HG02973 (cell line): ENCODE measurements around the gene LYSMD4.

Experiments used
- ATAC-seq: cut with Tn5 transposase; IDR thresholded peaks from one replicate; pipeline ENCODE4 v1.9.1; 2021; ENCODE audit warnings: moderate library complexity; ENCODE audit not compliant: unreplicated experiment

Gene LYSMD4

DNA sequence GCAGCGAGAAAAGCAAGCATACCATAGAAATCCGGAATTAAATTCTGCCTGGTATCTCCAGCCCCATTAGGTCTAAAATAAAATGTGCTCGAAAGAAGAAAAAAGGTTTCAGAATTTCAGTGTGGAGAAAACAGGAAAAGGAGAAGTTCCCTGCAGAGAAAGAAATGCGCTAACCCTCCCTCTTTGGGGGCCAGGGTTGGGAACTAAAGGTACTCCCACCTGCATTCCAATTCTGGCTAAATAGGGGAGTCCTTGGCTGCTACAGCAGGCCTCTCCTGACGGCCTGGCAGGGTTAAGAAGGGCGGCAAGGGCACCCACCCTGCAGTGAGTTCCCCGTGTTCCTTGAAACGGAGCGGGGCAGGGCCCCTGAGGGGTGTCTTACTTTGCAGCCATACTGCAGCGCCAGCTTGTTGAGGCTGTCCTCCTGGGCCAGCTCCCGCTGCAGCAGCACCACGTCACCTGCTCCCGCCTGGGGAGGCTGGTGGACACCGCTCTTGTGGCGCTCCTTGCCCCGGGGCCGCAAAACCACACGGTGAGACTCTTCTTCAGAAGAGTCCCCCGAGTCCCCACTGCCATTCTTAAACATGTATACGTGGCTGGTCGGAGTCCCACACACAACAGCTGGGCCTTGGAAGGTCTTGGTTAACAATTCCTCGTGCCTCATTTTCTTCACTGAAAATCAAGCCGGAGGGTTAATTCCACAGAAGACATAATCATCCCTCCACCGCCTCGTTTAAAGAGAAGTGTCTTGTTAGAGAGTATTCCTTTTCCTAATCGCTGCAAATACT lies 1.7 kb downstream of the LYSMD4 start:
- ATAC-seq = no peak

DNA sequence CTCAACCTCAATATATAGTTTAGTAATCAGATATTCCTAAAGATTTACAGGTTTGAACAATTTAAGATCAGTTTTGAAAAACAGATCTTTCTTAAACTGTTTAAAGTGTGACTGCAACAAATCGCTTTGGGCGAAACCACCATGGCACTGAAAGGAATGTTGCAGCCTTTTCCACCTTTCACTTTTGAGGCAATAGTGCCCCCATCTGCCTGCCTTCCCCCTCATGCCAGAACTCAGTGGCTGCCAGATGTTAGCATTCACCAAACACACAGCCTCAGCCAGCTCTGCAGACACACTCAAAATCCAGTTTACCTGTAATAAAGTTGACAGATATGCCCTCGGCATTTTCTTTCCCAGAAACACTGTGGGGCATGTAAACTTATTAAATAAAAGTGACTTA lies 3.3 kb downstream of the LYSMD4 start:
- no peak for ATAC-seq

DNA sequence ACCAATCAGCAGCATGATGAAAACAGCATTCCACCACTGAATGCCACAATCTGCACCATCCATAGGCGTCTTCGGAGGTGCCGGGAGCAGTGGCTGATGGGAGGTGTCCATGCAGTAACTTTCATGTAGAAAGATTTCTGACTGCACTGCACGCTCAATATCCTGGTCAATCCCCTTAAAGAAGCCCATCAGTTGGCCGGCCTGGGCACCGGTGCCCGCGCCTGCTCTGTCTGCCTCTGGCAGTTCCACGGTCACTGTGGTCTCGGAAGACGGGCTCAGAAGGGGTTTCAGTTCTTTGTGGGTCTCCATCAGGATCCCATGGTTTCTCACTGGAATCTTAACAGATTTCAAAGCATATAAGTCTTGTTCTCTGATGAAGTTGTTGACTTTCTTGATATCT lies 3.9 kb downstream of the LYSMD4 start:
- no peak for ATAC-seq

DNA sequence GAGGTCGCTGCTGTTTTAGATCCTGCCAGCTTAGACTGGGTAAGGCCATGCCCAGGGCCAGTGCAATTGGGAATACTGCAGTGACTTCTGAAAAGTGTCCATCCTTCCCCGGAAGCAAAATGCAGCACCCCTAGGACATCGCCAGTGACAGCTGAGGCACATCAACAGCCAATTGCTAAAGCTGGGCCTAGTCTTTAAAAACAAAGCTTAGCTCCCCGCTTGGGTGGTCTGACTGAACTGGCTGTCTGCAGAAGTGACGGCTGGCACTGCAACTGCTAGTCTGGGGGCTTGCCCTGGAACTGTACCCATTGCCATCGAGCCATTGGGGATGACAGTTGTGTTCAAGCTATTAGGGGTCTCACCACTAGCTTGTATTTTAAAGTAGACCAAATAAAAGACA lies 4.3 kb downstream of the LYSMD4 start:
- ATAC-seq = no peak

DNA sequence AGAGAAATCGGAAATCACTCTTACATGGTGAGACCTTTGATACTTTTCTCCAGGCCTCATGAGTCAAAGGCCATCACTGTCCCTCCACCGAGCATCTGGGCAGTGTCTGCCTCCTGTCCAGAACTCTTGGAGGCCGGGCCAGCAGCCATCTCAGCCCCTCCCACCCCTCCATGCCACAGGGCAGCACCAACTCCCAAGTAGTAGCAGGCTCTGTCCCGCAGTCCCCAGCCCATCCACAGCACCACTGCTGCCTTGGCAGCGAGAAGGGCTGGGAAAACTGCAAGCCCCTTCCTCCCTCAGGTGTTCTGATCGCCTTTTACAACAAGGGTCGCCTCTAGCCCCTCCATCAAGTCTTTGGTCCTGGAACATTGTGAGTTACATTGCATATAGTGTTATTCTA lies 5.5 kb downstream of the LYSMD4 start:
- no peak for ATAC-seq

DNA sequence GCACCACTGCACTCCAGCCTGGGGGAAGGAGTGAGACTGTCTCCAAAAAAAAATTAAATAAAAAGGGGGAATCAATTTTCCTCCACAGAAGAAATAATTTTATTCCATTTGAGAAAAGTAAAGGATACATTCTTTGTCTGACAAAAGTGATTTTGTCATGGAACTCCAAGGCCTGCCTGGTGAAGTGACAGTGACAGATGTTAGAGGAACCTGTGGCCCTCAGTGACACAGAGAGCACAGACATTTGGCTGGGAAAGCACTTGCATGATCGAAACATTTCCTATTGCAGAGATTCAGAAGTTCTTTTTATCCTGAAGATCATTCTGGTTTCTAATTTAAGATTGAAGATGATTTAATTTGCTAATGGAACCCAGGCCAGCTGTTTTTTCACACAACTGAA lies 5.9 kb downstream of the LYSMD4 start:
- no peak for ATAC-seq

DNA sequence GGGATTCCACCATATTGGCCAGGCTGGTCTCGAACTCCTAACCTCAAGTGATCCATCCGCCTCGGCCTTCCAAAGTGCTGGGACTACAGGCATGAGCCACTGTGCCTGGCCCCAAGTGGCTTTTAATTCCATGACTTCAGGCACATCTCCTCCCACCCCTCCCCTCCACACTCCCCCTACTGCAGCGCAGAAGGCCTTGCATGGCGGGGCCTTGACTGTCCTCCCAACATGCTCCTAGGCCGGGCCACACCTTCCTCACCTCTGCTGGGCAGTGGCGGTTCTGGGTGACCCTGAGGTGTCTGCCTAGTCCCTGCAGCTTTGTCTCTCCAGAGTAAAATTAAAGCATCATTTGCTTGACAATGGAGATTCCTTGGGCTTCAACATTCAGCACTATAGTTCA lies 6.9 kb downstream of the LYSMD4 start:
- ATAC-seq = no peak

DNA sequence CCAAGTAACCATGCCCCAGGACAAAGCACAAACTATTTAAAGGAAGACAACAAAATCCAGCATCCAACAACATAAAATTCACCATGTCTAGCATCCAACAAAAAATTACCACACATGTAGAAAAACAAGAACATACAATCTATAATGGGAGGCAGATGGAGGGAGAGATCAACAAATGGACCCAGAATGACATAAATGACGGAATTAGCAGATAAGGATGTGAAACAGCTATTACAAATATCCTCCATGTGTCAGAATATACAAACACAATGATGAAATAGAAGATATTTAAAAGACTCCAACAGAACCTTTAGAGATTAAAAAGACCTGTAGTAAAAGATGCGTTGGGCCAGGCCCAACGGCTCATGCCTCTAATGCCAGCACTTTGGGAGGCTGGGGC lies 10.8 kb downstream of the LYSMD4 start:
- ATAC-seq = no peak

DNA sequence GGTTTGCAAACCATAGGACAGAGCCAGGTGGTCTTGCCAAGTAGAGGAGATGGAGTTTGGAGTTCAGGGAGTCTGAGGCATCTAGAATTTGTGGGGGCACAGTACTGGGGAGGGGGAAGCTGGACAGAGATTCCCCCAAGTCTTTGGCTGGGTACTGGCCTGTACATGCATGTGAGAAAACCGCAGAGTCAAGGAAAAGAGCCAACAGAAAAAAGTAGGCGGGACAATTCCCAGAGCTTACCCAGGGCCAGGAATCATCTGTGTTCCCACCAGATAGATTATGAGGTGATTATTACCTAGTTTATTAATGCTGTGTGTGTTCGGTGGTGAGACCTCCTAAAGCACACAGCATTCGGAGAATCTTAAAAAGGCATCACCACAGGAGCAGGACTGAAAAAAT lies 11.3 kb downstream of the LYSMD4 start:
- no peak for ATAC-seq

DNA sequence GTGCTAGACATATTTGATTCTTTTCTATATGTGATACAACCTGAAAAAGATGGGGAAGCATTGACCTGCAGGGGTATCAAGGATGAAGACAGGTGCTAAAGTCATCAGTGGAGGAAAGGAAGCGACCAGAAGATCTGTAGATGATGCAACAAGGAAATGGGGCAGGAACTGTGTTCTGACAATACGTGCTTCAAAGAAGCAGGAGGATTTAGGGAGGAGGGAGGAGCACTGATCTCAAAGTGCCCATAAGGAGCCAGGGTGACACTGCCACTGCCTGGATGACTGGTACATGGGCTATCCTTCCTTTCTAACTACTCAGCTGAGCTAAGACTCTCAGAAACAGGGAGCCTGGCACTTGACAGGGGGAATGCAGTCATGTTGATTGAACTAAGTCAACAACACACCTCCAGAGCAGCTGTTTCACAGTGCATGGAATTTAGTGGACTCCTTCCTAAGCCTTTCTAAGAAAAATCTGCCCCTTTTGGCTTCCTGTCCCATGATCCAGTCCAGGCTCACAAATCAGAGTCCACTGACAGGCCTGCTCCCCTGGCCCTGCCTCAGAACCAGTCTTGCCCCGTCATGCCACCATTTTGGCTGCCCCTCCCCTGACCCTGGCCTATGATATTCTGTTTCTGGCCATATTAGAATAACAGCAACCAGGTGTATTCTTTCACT lies 12.0 kb downstream of the LYSMD4 start:
- no peak for ATAC-seq

DNA sequence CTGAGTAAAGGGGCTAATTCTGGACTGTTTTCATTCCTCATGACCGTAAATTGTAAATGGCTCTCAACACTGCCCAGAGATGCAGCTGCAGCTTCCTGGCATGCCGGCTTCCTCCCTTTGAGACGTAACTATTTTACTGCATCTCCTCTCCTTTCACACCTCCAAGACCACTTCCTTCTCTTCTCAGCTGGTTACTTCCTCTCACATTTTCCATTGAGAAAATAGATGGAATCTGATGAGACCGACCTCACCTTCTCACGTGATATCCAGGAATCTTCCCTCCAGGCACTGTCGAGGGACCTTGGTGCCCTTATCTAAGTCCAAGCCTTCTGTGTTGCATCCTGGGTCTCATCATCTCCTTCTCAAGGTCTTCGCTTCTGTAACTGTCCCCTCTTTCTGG lies 12.7 kb downstream of the LYSMD4 start:
- ATAC-seq = no peak

DNA sequence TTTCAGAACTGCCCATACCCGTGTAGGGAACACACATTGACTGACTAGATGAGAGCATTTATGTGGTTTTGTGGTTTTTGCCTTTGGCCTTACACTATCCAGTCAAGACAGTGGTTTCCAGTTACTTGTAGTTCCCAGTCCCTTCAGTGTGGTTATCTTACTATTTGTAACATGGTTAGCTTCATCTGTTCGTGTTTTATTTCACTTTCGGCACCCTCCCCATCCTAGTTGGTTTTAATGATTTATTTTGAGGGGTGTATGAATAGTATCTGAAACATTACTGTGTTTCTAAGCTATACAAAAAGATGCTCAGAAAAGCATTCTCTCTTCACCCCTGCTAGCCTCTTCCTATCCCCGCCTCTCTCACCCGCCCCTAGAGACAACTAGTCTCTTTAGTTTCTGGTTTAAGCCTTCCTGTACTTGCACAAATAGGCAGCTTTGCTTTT lies 14.1 kb downstream of the LYSMD4 start:
- peak; percentile 86 for ATAC-seq

DNA sequence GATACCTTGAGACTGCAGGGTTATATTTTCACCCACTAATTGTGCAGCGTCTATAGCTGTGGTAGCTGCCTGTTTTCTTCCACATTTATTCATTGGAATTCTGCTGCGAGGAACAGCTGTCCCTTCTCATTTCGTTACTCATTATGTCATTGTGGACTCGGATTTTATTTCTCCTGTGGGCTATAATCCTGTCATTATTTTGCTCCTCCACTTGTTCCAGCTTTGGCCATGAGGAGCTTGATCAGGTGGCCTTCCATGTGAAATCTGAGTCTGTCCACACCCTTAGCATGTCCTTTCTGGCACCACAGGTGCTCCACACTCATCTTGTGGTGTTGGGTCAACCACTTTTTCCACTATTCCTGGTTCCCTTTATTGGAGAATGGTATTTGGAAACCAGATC lies 14.8 kb downstream of the LYSMD4 start:
- no peak for ATAC-seq

DNA sequence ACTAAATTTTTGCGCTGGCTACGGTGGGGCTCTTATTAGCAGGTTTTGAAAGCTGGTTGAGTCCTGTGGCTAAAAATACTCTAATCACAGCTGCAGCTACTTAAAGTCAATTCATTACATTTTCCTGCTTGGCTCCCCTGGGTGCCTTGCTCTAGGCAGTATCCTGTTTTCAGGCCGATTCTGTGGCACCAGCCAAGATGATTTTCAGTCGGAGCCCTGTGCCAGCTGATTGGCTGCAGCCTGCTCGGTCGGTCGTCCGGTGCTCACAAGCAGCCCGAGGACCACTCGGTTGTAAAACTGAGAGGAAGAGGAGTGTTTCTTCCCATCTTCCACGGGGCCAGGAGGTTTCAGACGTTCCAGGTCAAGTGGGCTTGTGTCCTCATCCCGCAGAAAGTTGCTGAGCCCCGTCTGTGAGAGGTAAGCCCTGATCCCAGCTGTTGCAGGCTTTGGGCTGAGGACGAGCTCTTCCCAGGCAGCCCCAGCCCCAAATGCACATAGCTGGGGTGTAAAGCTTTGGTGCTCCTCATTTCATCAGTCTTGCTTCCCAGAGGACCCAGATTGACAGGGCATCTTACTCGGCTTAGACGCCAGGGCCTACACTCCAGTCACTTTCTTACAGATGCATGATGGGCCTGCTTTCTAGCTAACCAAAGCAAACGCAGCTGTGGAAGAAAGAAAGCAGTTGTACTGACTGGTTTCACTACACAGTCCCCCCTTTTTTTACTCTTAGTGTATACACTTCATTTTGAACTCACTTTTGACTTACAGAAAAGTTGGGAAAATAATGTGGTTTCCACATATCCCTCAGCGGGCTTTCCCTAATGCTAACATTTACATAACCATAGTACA lies 15.9 kb downstream of the LYSMD4 start:
- ATAC-seq = peak; percentile 23

DNA sequence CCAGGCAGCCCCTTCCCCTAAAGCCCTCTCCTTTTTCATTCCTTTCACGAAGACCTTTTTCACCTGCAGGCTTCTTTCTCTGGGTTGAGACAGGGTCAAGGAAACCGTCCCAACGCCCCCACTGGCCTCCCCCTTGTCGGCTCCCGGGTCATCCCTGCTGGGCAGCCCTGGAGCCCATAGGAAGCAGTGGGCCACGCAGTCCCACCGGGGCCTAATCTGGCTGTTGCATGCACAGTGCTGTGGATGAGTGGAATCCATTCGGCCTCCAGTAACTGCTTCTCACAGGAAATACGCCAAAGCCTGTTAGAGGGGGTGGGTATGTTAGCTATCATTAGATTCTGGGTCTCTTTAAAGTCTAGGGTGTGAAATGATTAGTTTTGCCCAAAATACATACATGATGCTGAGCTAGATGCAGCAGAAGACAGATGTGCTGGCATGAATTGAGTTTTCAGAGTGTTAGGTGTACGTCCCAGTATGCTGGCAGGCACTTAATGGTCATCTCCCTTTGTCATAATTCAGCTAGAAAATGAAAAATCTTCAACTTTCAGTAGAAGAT lies 16.6 kb downstream of the LYSMD4 start:
- no peak for ATAC-seq

DNA sequence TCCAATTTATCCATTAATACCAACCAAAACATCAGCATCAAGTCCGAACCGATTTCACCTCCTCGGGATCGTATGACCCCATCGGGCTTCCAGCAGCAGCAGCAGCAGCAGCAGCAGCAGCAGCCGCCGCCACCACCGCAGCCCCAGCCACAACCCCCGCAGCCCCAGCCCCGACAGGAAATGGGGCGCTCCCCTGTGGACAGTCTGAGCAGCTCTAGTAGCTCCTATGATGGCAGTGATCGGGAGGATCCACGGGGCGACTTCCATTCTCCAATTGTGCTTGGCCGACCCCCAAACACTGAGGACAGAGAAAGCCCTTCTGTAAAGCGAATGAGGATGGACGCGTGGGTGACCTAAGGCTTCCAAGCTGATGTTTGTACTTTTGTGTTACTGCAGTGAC lies 20.8 kb downstream of the LYSMD4 start:
- ATAC-seq = no peak

DNA sequence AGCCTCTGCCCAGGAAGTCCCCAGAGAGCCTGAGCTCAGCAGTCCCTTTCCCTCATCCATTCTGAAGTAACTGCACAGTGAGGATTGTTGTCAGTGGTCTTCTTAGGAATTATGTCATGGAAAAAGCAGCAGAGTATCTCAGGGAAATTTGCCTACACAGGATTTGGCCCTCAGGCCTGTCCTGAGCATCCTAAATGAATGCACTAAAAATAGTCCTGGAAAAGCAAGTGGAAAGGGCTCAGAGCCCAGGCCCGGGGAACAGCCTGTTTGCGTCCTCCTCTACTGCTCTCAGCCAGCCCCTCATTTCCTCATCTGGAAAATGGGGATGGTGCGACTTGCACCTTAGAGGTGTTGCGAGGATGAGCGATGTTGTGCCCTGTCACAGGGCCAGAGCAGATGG lies 21.6 kb downstream of the LYSMD4 start:
- ATAC-seq = no peak

DNA sequence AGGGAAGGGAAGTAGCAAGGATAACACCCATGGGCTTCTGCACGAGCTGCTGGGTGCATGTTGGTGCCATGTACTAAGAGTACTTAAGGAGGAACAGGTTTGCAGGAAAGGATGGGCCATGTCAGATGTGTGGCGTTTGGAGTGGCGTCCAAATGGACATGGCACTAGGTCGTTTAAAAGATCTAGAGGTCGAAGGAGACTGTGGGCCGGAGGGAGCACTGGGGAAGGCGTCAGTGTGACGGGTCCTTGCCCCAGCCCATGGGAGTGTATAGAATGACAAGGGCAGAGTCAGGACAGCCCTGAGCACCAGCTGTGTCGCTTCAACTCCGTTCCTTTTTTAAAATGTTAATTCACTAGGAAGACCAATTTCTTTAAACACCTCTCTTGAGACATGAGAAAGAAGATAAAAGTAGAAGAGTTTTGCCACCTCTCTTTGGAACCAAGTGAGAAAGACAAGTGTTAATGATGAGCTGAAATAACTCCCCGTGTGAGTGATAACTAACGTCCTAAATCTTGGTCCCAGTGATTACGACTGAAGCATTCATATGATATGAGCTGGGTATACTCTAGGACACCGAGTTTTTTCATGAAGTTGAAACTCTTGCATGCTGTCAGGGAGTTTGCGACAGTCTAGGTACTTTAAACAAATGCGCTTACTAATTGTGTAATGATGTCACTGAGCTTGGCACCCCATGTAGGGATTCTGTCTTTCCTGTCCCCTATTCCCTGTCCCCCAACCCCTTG lies 23.8 kb downstream of the LYSMD4 start:
- ATAC-seq = no peak

DNA sequence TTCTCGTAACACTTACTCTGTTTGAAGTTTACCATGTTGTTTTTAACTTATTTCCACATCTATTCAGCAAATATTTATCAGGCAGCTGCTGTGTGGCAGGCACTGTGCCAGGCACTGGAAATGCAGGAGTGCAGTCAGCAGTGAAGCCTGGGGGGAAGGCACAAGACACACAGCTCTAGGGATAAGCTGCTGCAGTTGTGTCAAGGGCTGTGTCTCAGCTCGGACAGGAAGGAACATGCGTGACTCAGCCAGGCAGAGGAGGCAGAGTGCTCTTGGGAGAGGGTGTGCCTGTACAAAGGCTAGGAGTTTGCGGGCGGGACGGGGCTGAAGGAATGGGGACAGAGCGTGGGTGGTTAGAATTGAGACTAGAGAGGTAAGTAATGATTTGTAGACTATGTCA lies 24.7 kb downstream of the LYSMD4 start:
- no peak for ATAC-seq

DNA sequence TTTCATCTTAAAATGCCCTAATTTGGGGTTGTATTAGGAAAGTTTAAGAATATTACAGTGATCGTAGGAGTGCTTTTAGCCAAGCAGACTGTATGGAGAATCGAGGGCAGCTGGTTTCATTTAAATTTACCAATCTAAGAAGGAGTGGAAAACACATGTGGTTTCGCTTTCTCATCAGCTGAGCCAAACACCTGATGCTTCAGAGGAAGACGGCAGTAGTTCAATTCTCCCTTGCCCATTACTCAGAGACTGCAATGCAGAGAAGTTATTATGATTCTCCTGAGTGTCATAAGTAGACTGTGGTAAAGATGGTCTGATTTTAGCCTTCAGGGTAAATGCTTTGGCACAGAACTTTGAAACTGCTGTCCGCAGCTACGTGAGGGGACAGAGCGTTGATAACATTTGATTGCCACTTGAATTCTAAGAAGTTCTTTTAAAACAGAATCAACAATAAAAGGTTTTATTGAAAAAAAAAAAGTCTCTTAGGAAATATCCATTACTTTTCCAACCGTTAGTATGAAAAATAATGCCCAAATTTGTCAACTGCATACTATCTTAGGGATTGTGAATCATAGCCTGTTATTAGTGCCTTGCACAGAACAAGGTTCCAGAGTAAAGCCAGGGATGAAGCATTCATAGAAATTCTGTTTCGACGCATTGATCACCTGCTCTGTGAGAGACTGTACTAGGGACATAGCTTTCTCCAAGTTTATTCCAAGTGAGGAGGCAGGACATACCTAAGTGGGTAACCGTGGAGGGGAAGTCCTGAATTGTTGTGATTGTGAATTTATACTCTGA lies 25.6 kb downstream of the LYSMD4 start:
- no peak for ATAC-seq
